WTC11 (cell line): ENCODE data around the gene HOXD1. TPM values are rescaled to one million over a fixed set of nuclear protein-coding genes. Genes with fewer than 3 reads are reported as not detected.

Experiments
- ATAC-seq: fragments of 200-7000 bp; cut with Tn5 transposase; 2 replicates; pipeline ENCODE4 v1.10.0; 2021; ENCODE audit warnings: mild to moderate bottlenecking, moderate library complexity
- CTCF ChIA-PET: fragments of 300-600 bp; sonication (Branson Sonifier 250); formaldehyde crosslinking; loops from one replicate; lab custom pipeline; 2021; ENCODE audit warnings: antibody characterized with exemption; lab: Charles Lee
- POLR2A ChIA-PET: fragments of 350-600 bp; sonication (Branson Sonifier 250); formaldehyde crosslinking; loops from one replicate; lab custom pipeline; 2021; ENCODE audit warnings: antibody characterized with exemption; lab: Charles Lee
- DNase-seq: peaks from one replicate; pipeline ENCODE4 v3.0.0; 2021; ENCODE audit warnings: low spot score
- H3K27ac Mint-ChIP-seq: 2 replicates; pipeline ENCODE4 v1.8.0; 2021; ENCODE audit warnings: mixed read lengths
- H3K27me3 Mint-ChIP-seq: 2 replicates; pipeline ENCODE4 v1.8.0; 2021; ENCODE audit warnings: low read depth, mild to moderate bottlenecking, moderate library complexity, mixed read lengths
- H3K36me3 Mint-ChIP-seq: 2 replicates; pipeline ENCODE4 v1.8.0; 2021; ENCODE audit warnings: mixed read lengths
- H3K4me1 Mint-ChIP-seq: 2 replicates; pipeline ENCODE4 v1.8.0; 2022; ENCODE audit warnings: mixed read lengths
- H3K4me3 Mint-ChIP-seq: 2 replicates; pipeline ENCODE4 v1.8.0; 2021; ENCODE audit warnings: mild to moderate bottlenecking, moderate library complexity, mixed read lengths
- H3K9me3 Mint-ChIP-seq: 2 replicates; pipeline ENCODE4 v1.8.0; 2021; ENCODE audit warnings: mixed read lengths
- CTCF ChIP-seq: fragments of 200-600 bp; IDR thresholded peaks from 2 replicates; pipeline ENCODE4 v1.8.0; 2022; ENCODE audit warnings: antibody characterized with exemption
- E2F4 ChIP-seq: sonication (generic); formaldehyde crosslinking; IDR thresholded peaks from 2 replicates; pipeline ENCODE4 v1.8.1; 2022; ENCODE audit warnings: low read depth, mild to moderate bottlenecking, moderate library complexity, missing genetic modification reagents, borderline replicate concordance
- E2F5 ChIP-seq: sonication (generic); formaldehyde crosslinking; IDR thresholded peaks from 2 replicates; pipeline ENCODE4 v1.8.1; 2022; ENCODE audit warnings: mild to moderate bottlenecking, moderate library complexity, missing genetic modification reagents
- ELF4 ChIP-seq: sonication (generic); formaldehyde crosslinking; IDR thresholded peaks from 2 replicates; pipeline ENCODE4 v1.8.1; 2022; ENCODE audit warnings: low read depth, mild to moderate bottlenecking, moderate library complexity, missing genetic modification reagents
- EMX1 ChIP-seq: fragments of 250-450 bp; sonication (Bioruptor Pico); IDR thresholded peaks from 2 replicates; pipeline ENCODE4 v1.8.0; 2021; ENCODE audit warnings: mild to moderate bottlenecking
- FOXJ3 ChIP-seq: sonication (generic); formaldehyde crosslinking; IDR thresholded peaks from 2 replicates; pipeline ENCODE4 v1.9.0; 2021; ENCODE audit warnings: missing genetic modification reagents, mild to moderate bottlenecking, borderline replicate concordance
- NFE2L1 ChIP-seq: sonication (generic); formaldehyde crosslinking; IDR thresholded peaks from 2 replicates; pipeline ENCODE4 v1.8.1; 2023; ENCODE audit warnings: missing genetic modification reagents
- OVOL2 ChIP-seq: fragments of 250-450 bp; sonication (Bioruptor Pico); IDR thresholded peaks from 2 replicates; pipeline ENCODE4 v1.9.0; 2021; ENCODE audit warnings: mild to moderate bottlenecking, borderline replicate concordance
- PREB ChIP-seq: sonication (generic); formaldehyde crosslinking; IDR thresholded peaks from 2 replicates; pipeline ENCODE4 v1.8.1; 2022; ENCODE audit warnings: mild to moderate bottlenecking, missing genetic modification reagents, moderate library complexity, borderline replicate concordance
- SMAD4 ChIP-seq: sonication (generic); formaldehyde crosslinking; IDR thresholded peaks from 2 replicates; pipeline ENCODE4 v1.8.0; 2022; ENCODE audit warnings: mild to moderate bottlenecking, missing genetic modification reagents
- TEAD1 ChIP-seq: sonication (generic); formaldehyde crosslinking; IDR thresholded peaks from 2 replicates; pipeline ENCODE4 v1.8.0; 2022; ENCODE audit warnings: mild to moderate bottlenecking, missing genetic modification reagents
- USF1 ChIP-seq: sonication (generic); formaldehyde crosslinking; IDR thresholded peaks from 2 replicates; pipeline ENCODE4 v1.8.0; 2022; ENCODE audit warnings: mild to moderate bottlenecking, missing genetic modification reagents
- ZNF121 ChIP-seq: sonication (generic); formaldehyde crosslinking; IDR thresholded peaks from 2 replicates; pipeline ENCODE4 v1.8.0; 2023; ENCODE audit warnings: missing genetic modification reagents
- ZNF219 ChIP-seq: sonication (generic); formaldehyde crosslinking; IDR thresholded peaks from 2 replicates; pipeline ENCODE4 v1.8.0; 2023; ENCODE audit warnings: missing genetic modification reagents, mild to moderate bottlenecking, borderline replicate concordance
- ZNF423 ChIP-seq: fragments of 250-450 bp; sonication (Bioruptor Pico); IDR thresholded peaks from 2 replicates; pipeline ENCODE4 v2.1.2; 2022; ENCODE audit warnings: mild to moderate bottlenecking, moderate library complexity
- ZNF671 ChIP-seq: fragments of 250-450 bp; sonication (Bioruptor Pico); IDR thresholded peaks from 2 replicates; pipeline ENCODE4 v1.8.0; 2021; ENCODE audit warnings: mild to moderate bottlenecking
- total RNA-seq: library from RNA; stranded (reverse); gene quantifications from 3 replicates; pipeline ENCODE4 v1.2.3, GENCODE V29; 2021
- TF ChIP-seq, protein P1 (sequence below): sonication (generic); formaldehyde crosslinking; IDR thresholded peaks from 2 replicates; pipeline ENCODE4 v1.8.1; 2023; ENCODE audit warnings: mild to moderate bottlenecking, missing genetic modification reagents, borderline replicate concordance
- TF ChIP-seq, protein P2 (sequence below): sonication (generic); formaldehyde crosslinking; IDR thresholded peaks from 2 replicates; pipeline ENCODE4 v1.8.0; 2022; ENCODE audit warnings: mild to moderate bottlenecking, missing genetic modification reagents
- TF ChIP-seq, protein P3 (sequence below): sonication (generic); formaldehyde crosslinking; IDR thresholded peaks from 2 replicates; pipeline ENCODE4 v1.8.1; 2023; ENCODE audit warnings: mild to moderate bottlenecking, moderate library complexity, missing genetic modification reagents

HOXD1 gene
- total RNA-seq, 1 experiment from 2014 or later: 0.22 TPM

GRCh38 chr2:176151442-176152287 lies 36.8 kb upstream of the HOXD1 start, which contains the start of gene HOXD4 (continued):
- TF ChIP-seq PREB (no peak), ZNF671 (no peak), ZNF121 (CRISPR knock-in tag) (no peak), ZNF219 (no peak), SMAD4 (no peak), FOXJ3 (CRISPR knock-in tag) (no peak)
- TF ChIP-seq, protein P1, sequence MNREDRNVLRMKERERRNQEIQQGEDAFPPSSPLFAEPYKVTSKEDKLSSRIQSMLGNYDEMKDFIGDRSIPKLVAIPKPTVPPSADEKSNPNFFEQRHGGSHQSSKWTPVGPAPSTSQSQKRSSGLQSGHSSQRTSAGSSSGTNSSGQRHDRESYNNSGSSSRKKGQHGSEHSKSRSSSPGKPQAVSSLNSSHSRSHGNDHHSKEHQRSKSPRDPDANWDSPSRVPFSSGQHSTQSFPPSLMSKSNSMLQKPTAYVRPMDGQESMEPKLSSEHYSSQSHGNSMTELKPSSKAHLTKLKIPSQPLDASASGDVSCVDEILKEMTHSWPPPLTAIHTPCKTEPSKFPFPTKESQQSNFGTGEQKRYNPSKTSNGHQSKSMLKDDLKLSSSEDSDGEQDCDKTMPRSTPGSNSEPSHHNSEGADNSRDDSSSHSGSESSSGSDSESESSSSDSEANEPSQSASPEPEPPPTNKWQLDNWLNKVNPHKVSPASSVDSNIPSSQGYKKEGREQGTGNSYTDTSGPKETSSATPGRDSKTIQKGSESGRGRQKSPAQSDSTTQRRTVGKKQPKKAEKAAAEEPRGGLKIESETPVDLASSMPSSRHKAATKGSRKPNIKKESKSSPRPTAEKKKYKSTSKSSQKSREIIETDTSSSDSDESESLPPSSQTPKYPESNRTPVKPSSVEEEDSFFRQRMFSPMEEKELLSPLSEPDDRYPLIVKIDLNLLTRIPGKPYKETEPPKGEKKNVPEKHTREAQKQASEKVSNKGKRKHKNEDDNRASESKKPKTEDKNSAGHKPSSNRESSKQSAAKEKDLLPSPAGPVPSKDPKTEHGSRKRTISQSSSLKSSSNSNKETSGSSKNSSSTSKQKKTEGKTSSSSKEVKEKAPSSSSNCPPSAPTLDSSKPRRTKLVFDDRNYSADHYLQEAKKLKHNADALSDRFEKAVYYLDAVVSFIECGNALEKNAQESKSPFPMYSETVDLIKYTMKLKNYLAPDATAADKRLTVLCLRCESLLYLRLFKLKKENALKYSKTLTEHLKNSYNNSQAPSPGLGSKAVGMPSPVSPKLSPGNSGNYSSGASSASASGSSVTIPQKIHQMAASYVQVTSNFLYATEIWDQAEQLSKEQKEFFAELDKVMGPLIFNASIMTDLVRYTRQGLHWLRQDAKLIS (CRISPR knock-in tag): no peak
- TF ChIP-seq, protein P2, sequence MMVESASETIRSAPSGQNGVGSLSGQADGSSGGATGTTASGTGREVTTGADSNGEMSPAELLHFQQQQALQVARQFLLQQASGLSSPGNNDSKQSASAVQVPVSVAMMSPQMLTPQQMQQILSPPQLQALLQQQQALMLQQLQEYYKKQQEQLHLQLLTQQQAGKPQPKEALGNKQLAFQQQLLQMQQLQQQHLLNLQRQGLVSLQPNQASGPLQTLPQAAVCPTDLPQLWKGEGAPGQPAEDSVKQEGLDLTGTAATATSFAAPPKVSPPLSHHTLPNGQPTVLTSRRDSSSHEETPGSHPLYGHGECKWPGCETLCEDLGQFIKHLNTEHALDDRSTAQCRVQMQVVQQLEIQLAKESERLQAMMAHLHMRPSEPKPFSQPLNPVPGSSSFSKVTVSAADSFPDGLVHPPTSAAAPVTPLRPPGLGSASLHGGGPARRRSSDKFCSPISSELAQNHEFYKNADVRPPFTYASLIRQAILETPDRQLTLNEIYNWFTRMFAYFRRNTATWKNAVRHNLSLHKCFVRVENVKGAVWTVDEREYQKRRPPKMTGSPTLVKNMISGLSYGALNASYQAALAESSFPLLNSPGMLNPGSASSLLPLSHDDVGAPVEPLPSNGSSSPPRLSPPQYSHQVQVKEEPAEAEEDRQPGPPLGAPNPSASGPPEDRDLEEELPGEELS (CRISPR knock-in tag): no peak

GRCh38 chr2:176152350-176153181 lies 35.9 kb upstream of the HOXD1 start:
- no peak for ATAC-seq
- POLR2A ChIA-PET: no interaction called here
- Mint-ChIP-seq H3K4me1 (peaks cover 31% of the 10 kb centered on the region), H3K9me3 (no peaks in the 10 kb centered on the region), H3K4me3 (peak overlapping the region; percentile 35), H3K27ac (no peak overlapping the region), H3K36me3 (no peaks in the 10 kb centered on the region), H3K27me3 (peaks cover 100% of the 10 kb centered on the region)
- CTCF ChIA-PET: interaction anchor here (0.9 to 2.0 kb wide), 4 partner anchors 11 to 402 kb away, joined by 3 to 5 read pairs (median 4); no protein-coding TSS in a partner anchor
- TF ChIP-seq NFE2L1 (CRISPR knock-in tag) (no peak), ZNF423 (CRISPR knock-in tag) (no peak), TEAD1 (CRISPR knock-in tag) (no peak), CTCF (no peak), E2F5 (no peak), USF1 (no peak), E2F4 (no peak), OVOL2 (no peak), ELF4 (CRISPR knock-in tag) (no peak), EMX1 (no peak)
- TF ChIP-seq, protein P3, sequence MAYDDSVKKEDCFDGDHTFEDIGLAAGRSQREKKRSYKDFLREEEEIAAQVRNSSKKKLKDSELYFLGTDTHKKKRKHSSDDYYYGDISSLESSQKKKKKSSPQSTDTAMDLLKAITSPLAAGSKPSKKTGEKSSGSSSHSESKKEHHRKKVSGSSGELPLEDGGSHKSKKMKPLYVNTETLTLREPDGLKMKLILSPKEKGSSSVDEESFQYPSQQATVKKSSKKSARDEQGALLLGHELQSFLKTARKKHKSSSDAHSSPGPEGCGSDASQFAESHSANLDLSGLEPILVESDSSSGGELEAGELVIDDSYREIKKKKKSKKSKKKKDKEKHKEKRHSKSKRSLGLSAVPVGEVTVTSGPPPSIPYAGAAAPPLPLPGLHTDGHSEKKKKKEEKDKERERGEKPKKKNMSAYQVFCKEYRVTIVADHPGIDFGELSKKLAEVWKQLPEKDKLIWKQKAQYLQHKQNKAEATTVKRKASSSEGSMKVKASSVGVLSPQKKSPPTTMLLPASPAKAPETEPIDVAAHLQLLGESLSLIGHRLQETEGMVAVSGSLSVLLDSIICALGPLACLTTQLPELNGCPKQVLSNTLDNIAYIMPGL (CRISPR knock-in tag): no peak
- DNase-seq: no peak
